GM21717 (cell line): ENCODE results near the gene ZNF786.
"Not testable (repeated sequence)": the region's sequence is repeated elsewhere in the genome, so short reads cannot be mapped to it uniquely, and the experiment has no call there.

ENCODE experiments used
- ATAC-seq: cut with Tn5 transposase; IDR thresholded peaks from one replicate; pipeline ENCODE4 v1.9.1; 2021; ENCODE audit warnings: mild to moderate bottlenecking, moderate library complexity; ENCODE audit not compliant: unreplicated experiment

The ZNF786 gene

DNA sequence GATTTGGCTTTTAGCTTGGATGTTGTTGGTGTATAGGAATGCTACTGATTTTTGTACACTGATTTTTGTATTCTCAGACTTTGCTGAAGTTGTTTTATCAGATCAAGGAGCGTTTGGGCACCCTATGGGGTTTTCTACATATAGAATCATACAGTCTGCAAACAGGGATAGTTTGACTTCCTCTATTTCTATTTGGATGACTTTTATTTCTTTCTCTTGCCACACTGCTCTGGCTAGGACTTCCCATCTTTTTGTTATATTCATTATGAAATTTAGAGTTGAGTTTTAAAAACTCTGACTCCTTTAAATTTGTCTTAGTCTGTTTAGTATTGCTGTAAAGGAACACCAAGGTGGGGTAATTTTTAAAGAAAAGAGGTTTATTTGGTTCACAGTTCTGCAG is 4.7 kb downstream of the ZNF786 start:
- ATAC-seq, result no peak

DNA sequence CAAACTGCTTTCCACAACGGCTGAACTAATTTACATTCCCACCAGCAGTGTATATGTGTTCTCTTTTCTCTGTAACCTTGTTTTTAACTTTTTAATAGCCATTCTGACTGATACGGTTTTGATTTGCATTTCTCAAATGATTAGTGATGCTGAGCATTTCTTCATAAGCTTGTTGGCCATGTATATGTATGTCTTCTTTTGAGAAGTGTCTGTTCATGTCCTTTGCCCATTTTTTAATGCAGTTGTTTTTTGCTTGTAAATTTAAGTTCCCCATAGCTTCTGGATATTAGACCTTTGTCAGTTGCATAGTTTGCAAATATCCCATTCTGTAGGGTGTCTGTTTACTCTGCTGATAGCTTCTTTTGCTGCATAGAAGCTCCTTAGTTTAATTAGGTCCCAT is 6.1 kb downstream of the ZNF786 start:
- ATAC-seq, result no peak

DNA sequence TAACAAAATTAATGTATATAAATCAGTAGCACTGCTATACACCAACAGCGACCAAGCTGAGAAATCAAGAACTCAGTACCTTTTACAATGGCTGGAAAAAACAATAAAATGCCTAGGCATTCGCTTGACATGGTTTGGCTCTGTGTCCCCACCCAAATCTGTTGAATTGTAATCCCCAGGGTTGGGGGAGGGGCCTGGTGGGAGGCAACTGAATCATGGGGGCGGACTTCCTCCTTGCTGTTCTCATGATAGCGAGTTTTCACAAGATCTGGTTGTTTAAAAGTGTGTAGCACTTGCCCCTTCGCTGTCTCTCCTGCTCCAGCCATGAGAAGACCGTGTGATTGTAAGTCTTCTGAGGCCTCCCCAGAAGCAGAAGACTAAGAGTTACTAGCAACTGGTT is 8.6 kb downstream of the ZNF786 start:
- ATAC-seq, result no peak

DNA sequence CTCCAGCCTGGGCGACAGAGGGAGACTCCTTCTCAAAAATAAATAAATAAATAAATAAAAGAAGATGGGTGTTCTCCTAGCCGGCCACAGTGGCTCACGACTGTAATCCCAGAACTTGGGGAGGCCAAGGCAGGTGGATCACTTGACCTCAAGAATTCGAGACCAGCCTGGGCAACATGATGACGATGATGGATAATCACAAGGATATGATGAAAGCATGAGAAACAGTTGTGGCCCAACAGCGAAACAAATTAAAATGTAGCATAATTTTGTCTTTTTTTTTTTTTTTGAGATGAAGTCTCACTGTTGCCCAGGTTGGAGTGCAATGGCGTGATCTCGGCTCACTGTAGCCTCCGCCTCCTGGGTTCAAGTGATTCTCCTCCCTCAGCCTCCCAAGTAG is 12.9 kb downstream of the ZNF786 start:
- ATAC-seq, result no peak

DNA sequence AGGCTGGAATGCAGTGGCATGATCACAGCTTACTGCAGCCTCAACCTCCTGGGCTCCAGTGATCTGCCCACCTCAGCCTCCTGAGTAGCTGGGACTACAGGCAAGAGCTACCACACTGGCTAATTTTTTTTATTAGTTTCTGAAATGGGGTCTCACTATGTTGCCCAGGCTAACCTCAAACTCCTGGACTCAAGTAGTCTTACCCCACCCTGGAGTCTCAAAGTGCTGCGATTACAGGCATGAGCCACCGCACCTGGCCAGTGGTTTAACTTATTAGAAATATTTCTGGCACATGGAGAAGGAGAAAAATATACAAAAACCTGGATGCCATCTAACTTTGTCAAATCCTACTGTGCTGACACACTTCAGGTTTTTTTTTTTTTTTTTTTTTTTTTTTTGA is 15.2 kb downstream of the ZNF786 start:
- ATAC-seq, result no peak

DNA sequence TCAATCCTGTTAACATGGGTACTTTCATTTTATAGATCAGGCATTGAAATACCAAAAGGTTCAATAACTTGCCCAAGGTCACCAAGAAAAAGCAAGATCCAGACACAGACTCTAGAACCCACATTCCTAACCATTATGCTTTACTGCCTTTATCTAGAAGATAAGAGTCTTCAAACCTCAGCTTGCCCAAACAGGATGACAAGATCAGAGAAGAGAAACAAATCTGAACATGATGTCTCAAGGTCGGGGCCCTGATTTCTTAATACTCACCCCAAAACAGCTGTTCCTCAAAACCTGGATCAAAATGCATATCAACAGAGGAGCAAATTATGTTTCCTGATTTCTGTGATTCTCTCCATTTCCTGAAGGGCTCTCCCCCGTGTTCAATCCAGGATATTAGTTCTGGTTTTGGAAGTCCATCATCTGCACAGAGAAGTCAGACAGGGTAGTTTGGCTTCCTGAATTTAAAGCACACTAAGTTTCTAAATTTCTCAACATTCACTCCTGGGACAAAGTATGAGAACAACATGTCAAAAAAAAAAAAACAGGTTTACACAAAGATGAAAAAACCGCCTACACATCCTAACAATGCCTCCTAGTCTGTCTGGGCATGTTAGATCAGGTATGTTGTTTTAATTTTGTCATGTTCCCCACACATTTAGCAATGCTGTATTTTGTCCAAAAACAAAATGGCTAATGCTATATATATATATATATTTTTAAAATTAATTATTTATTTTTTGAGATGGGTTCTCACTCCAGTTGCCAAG is 16.2 kb downstream of the ZNF786 start:
- ATAC-seq, result no peak

DNA sequence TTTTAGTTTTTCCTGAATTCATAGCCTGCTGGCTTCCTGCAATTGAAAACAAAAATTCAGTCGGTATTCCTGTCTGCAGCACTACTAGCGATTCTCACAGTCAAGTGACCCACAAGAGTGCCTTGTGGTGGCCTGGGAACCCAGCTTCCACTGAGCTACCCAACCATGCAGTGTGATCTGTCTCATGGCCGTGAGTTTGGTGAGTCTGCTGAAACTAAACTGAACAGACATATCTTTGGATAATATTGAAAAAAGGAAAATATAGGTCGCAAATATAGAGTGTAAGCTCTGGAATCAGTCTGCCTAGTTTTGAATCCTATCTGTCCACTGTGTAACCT is 18.1 kb downstream of the ZNF786 start:
- no peak for ATAC-seq

DNA sequence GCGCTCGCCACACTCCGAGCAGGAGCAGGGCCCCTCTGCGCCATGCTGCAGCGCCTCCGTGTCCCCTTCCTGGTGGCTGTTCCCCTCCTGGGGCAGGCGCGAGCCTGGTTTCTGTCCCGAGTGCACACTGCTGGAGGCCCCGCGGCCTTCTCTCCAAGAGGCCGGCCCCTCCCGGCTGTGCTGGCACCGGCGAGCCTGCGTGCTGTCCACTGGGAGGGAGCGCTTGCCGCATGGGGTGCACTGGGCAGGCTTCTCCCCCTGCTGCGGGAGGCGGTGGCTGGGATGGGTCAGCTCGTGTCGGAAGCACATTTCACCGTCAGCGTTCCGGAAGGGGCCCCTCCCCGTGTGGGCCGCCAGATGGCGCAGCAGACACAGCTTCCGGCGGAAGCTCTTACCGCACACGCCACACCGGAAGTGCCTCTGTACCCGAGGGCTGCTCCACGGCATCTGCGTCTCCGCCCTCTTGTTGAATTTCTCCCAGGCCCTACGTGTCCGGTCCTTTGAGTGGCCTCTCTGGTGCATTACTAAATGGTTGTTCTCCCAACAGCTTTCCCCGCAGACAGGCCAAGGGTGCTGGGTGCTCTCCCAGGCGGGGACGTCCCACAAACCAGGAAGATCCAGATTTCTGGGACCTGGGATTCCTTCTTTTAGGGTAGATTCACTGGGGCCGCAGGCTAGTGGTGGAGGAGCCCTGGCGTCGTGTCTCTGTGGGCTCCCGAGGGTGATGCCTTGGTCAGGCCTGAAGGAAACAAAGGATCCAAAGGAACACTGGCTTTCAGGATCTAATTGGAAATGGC is 18.7 kb downstream of the ZNF786 start:
- no peak for ATAC-seq

DNA sequence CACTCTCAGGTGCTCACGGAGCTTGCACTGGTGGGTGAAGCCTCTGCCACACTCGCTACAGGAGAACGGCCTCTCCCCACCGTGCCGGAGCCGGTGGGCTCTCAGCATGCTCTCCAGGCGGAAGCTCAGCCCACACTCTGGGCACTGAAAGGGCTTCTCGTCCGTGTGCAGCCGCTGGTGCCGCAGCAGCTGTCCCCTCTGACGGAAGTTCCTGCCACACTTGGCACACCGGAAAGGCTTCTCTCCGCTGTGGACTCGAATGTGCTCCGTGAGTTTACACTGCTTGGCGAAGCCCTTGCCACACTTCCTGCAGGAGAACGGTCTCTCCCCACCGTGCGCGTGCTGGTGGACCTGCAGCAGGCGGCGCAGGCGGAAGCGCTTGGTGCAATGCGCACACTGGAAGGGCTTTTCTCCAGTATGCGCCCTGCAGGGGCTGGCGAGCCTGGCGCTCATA is 19.3 kb downstream of the ZNF786 start:
- no peak for ATAC-seq

DNA sequence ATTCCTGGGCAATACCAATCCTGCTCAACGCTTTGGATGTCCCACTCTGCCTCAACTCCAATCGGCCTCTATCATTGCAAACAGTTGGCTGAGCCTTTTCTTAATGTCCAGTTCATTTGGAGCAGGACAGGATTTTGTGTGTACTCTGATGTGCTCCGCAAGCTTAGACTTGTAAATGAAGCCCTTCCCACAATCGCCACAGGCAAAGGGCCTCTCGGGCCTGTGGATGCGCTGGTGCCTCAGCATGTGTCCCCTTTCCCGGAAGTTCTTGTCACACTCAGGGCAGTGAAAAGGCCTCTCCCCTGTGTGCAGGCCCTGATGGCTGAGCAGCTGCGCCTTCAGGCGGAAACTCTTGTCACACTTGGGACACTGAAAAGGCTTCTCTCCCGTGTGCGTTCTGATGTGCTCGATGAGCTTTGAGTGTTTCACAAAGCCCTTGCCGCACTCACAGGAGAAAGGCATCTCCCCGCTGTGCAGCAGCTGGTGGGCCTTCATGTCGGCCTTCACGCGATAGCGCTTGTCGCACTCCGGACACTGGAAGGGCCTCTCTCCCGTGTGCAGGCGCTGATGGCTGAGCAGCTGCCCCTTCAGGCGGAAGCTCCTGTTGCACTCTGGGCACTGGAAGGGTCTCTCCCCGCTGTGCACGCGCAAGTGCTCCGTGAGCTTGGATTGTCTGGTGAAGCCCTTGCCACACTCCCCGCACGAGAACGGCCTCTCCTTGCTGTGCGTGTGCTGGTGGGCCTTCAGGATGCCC is 20.0 kb downstream of the ZNF786 start:
- no peak for ATAC-seq

DNA sequence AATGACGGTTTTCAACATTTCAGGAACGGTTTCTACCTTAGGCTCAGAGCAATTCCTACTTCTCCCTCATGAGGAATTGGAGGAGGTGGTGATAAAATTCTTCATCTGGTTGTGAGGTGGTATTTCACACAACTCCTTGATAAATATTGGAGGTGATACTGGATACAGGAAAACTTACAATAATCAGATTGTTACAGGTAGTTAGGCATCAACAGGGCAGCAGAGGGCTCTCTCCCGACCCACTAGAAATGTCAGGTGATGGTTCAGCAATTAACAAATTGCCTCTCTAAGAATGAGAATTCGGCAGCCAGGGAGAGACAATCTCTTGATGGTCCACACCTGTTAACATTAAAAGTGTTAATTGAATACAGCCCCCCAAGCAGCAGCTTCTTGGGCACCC is 22.6 kb downstream of the ZNF786 start:
- no peak for ATAC-seq

DNA sequence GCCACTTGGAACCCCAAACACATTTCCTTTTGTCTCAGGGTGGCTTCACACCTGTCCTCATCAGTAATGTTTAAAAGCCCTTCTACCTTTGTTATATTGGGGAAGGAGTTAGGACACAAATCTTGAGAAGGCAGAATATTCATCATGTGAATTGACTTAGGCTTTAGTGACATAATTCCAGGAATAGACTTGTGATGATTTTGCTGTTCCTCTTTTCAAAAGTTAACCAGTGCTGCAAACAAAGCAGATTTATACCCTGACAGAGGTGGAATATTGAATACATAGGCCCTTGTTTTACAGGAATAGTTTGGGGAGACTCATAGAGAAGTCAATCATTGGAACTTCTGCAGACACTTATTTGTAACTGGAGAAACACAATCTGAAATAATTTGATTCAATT is 27.0 kb downstream of the ZNF786 start:
- no peak for ATAC-seq

DNA sequence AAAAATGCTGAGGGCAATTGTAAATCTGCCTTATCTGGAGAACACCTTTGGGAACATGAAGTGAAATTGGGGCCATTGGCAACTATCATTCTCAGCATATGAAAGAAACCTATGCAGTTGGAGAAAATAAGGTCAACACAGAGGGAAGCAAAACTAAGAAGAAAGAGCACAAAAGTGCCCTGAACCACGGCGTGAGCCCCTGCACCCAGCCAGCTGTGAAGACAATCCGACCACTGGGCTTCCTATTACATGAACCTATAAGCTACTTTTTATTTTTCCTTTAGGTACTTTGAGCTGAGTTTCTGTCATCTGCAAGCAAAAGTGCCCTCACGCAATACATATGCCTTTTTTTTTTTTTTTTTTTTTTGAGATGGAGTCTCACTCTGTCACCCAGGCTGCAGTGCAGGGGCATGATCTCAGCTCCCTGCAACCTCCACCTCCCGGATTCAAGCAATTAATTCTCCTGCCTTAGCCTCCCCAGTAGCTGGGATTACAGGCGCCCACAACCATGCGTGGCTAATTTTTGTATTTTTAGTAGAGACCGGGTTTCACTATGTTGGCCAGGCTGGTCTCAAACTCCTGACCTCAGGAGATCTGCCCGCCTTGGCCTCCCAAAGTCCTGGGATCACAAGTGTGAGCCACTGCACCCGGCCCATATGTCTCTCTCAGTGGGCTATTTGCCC is 28.2 kb downstream of the ZNF786 start:
- not testable (repeated sequence) for ATAC-seq

DNA sequence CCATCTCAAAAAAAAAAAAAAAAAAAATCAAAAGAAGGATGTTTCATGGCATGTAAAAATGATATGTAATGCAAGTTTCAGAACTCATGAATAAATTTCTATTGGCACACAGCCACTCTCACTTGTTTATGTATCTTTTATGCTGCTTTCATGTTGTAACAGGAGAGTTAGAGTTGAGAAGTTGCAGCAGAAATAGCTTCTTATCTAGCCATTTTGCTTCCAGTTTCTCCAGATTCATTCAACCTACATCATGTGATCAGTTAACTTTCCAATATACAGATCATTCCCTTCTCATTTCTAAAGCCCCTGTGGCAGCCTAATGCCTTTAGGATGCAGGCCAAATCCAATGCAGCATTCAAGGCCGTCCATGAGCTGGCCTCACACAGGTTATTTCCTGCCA is 30.4 kb downstream of the ZNF786 start:
- no peak for ATAC-seq

DNA sequence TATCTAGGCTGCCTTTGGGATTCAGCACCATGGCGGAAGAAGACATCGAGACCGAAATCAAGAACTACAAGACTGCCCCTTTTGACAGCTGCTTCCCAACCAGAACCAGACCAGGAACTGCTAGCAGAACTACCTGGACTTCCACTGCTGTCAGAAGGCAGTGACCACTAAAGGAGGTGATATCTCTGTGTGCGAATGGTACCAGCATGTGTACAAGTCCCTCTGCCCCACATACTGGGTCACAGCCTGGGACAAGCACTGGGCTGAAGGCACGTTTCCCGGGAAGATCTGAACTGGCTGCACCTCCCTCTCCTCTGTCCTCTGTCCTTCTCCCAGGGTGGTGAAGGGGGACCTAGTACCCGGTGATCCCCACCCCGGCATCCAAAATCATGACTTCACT is 36.6 kb downstream of the ZNF786 start:
- ATAC-seq, result no peak

DNA sequence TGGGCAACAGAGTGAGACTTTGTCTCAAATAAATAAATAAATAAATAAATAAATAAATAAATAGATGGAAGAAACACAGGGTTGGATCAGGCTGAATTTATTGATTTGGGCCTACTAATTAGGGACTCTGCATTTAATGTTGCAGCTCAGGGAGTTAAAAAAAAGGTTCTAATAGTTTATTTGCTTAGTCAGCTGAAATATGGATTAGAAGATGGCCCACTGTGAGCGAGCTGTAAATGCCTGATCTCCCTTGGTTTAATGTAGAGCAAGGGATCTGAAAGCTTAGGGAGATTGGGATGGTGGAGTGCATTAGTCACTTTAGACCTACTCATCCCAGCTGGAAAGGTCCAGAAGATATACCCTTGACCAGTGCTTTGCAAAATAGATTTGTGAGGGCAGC is 37.1 kb downstream of the ZNF786 start:
- no peak for ATAC-seq

DNA sequence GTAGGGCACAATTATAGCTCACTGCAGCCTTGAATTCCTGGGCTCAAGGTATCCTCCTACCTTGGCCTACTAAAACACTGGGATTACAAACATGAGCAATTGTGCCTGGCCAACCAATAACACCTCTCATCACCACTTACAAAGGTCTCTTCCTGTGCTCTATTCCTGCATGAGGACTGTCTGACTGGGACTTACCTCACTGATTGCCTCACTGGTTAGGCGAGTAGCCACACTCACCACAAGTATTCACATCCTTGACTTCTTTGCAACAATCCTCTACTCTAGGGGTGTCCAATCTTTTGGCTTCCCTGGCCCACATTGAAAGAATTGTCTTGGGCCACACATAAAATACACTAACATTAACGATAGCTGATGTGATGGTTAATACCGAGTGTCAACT is 39.6 kb downstream of the ZNF786 start:
- ATAC-seq, result no peak

DNA sequence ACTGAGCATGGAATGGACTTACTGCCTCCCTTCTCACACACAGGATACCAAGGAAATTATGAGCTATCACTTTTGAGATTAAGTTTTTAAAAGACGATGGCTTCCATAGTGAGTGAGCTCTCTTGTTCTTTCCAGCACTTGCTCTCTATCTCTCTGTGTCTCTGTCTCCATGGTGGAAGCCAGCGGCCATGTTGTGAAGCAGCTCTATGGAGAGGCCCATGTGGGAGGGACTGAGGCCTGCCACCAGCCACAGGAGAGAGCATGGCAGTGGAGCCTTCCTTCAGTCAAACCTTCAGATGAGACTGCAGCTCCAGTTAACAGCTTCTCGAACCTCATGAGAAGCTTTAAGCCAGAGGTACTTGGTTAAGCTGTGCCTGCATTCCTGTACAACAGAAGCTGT is 41.7 kb downstream of the ZNF786 start:
- ATAC-seq, result no peak

DNA sequence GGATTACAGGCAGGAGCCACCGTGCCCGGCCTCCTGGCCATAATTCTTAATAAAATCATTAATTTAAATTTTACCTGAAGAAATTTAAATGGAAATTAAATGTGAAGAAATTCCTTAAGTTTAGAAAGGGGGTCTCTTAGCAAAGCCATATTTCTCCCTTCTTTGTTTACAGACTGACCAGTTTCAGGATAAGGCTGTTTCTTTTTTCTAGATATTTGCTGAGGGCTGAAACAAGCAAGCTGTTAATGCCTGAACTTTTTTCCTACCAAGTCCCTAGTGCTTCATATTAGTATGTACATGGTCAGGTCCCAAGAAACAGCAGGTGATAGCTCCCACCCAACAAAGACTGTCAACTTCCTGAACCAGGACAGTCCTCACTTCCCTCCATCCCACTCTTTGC is 44.1 kb downstream of the ZNF786 start:
- no peak for ATAC-seq

DNA sequence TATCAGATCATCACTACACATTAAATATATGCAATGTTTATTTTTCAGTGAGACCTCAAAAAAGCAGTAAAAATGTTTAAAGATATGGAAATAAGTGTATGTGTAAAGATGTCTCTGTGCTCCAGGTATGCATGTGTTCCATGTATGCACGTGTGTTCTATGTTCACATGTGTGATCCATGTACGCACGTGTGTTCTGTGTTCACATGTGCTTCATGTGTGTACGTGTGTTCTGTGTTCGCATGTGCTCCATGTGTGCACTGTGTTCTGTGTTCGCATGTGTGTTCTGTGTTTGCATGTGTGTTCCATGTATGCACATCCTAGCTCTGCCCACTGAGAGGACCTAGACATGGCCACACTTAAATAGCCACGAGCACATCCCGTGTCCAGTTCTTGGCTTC is 46.6 kb downstream of the ZNF786 start:
- ATAC-seq, result no peak

DNA sequence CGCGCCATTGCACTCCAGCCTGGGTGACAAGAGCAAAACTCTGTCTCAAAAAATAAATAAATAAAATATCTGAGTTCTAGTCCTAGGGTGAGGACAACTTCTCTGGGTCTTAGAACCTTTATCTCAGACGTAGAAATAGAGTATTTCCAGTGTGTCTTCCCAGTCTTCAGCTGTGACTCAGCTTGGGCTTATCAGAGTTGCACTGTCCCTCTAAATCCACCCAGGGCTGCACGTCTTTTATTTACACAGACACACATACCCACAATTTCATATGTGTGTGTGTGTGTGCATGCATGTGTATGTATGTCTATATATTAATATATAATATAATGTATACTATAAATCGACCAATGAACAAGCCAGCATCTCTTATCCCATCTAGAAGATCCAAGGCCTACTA is 49.2 kb downstream of the ZNF786 start:
- no peak for ATAC-seq
